ENCODE measurements around the gene THOP1.

GRCh38 chr19:2812414-2813234 is 27.3 kb downstream of the THOP1 start:
- TF ChIP-seq, protein P1, sequence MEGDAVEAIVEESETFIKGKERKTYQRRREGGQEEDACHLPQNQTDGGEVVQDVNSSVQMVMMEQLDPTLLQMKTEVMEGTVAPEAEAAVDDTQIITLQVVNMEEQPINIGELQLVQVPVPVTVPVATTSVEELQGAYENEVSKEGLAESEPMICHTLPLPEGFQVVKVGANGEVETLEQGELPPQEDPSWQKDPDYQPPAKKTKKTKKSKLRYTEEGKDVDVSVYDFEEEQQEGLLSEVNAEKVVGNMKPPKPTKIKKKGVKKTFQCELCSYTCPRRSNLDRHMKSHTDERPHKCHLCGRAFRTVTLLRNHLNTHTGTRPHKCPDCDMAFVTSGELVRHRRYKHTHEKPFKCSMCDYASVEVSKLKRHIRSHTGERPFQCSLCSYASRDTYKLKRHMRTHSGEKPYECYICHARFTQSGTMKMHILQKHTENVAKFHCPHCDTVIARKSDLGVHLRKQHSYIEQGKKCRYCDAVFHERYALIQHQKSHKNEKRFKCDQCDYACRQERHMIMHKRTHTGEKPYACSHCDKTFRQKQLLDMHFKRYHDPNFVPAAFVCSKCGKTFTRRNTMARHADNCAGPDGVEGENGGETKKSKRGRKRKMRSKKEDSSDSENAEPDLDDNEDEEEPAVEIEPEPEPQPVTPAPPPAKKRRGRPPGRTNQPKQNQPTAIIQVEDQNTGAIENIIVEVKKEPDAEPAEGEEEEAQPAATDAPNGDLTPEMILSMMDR (IDR thresholded peaks at IDR 0.05): no peak
- TF ChIP-seq POLR2A (IDR thresholded peaks at IDR 0.05): no peak
